Activated CD8-positive, alpha-beta memory T cell treated with anti-CD3 and anti-CD28 coated beads for 48 hours (primary cell): ENCODE measurements around the gene RCAN2.

Experiments used
- DNase-seq, 3 experiments: peaks; one replicate each; pipeline ENCODE4 v3.0.0-alpha.2; 2020; ENCODE audit warnings: low read depth in 2 of 3, low spot score in 2 of 3

RCAN2 gene

DNA sequence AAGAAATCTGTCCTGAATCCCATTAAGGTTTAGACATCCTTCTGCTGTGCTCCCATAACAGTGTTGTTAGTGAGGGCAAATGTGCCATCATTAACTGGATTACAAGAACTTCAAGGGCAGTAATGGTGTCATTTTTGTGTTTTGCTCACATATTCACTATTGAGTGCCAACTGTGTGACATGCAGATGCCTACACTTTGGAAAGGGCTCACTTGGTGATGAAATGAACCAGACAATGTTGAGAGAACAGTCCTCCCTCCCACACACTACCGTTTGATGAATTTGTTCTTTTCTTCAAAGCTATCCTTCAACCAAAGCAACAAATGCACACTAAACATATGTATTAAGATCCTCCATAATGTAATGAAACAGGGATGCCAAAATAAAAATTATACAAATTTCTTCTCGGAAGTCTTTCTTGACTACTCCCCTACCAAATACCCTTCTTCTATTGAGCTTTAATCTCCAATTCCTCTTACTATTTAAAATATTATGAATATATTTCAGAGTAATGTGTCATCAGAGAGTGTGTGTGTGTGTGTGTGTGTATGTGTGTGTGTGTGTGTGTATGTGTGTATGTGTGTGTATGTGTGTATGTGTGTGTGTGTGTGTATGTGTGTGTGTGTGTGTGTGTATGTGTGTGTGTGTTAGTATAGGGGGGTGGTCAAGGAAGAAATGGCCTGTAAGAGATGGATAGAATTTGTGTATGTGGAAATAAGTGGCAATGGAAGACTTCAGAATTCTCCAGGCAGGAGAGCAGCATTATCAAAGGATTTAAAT lies 228.1 kb downstream of the RCAN2 start:
- DNase-seq = no peak

DNA sequence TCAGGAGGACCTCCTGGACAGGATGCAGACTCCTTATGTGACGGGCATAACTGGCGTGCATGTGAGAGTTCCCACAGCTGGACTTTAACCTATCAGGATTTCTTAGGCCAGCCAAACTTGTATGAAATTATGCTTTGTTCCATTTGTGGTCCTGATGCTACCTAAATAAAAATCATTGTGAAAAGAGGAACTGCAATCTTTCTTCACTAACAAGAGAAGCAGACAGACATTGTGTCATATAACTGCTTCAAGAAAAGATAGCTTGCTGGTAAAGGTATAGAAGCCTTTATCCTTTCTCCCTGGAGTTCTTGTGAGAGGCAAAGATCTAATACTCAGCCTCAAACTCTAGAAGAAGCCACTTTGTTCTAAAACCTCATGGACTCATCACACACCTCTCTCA lies 233.0 kb downstream of the RCAN2 start:
- DNase-seq = no peak

DNA sequence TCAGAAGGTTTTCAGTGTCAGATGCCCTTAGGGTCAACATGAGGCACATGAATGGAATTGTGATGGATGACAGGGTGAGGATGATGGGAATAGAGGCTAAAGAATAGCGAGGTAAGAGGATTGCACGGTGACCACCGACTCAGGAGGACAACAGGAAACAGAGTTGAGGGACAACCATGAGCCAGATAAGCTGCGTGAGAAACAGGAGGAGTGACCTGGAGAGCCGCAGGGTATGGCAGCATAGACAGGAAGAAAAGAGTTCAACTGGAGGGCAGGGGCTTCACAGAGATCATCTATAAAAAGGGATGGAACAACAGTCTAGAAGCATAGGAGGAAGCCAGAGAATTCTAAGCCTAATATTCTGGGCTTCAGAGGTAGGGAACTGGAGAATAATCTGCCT lies 235.7 kb downstream of the RCAN2 start:
- DNase-seq = no peak

DNA sequence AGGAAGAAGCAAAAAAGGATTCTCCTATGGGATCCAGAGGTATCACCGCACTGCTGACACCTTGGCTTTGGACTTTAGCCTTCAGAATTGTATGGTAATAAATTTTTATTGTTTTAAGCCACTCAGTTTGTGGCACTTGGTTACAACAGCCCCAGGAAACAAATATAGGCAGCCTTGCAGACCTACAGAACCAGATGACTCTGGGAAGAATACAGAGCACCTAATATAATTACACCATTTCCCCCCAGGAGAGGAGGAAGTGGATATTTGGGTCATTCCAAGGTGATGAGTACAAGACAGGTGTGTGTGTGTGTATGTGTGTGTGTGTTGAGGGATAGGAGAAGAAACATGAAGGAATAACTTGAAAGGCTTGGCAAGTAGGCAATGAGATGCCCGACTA lies 236.3 kb downstream of the RCAN2 start:
- no peak for DNase-seq

DNA sequence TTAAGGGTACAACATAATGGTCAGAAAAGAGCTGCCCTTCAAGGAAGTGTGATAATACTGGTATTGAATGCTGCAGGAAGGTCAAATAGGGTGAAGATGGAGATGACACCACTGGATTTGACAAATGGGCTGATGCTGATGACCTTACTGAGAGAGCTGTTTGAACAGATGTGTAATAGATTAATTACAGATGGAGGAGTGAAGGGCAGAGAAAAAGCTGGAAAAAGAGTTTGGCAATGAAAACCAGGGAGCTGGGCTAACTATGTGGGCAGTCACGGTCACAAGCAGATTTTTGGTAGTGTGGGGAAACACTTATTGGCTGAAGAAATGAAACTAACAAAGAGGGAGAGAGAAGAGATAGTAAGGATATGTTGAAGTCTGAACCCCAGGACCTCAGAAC lies 236.9 kb downstream of the RCAN2 start:
- no peak for DNase-seq

DNA sequence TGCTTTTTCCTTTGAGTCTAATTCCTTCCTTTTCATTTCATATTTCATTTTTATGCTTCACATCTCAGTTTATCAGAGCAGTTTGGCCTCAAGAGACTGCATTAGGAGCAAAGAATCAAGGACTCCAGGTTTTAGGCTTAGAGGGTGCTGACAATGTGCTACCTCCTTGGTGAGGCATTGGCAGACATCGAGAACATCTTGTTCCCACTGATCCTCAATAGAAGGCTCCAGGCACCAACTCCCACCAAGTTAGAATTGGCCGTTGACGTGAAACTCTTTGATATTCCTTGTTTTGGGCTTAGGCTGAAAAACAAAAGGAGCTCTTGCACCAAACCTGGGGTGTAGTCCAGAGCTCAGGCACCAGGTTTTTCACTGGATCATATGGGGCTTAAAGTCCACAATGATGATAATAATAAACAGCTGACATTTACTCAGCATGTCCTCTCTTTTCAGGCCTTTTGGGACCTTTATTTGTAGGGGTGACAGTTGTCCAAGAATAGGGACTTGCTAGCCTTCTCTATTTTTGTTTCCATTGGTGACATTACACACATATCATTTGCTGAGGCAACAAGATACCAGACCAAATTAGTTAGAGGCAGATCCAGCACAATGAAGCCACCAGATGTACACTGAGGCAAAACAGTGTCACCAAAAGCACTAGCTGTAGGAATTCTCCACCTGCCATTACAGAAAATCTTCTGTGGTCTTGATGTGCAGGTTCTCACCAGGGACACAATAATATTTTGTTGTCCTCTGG lies 239.5 kb downstream of the RCAN2 start:
- DNase-seq = no peak

DNA sequence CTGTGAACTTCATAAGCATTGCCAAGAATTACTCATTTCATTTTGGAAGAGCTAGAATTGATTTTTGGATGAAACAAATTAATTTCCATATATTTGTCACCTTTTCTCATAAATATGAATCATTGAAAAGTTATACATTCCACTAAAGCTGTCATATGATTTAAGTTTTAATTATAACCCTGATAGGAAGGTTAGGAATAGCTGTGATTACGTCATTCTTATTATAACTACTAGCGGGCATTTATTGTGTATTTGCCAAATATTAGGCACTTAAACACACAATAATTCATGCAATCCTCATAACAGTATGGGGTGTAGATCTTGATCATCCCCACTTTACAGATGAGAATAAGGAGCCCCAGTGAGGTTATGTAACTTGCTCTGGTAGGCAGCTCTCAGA lies 243.1 kb downstream of the RCAN2 start:
- DNase-seq = no peak

DNA sequence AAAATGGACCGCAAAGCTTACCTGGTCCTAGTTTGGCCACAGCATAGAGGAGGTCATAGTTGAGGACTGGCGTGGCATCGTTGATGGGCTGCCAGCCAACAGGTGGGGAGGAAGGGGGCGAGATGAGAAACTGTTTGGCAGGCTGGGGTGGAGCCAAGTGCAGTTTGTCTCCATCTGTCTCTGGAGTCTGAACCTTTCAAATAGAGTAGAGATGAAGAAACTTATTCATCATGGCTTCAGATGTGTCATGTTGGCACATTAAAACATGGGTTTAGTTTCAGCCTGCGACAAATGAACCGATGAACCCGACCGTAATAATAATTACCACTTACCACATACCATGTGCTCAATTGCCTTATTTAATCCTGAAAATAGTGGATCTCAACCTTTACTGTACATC lies 244.5 kb downstream of the RCAN2 start:
- DNase-seq = no peak

DNA sequence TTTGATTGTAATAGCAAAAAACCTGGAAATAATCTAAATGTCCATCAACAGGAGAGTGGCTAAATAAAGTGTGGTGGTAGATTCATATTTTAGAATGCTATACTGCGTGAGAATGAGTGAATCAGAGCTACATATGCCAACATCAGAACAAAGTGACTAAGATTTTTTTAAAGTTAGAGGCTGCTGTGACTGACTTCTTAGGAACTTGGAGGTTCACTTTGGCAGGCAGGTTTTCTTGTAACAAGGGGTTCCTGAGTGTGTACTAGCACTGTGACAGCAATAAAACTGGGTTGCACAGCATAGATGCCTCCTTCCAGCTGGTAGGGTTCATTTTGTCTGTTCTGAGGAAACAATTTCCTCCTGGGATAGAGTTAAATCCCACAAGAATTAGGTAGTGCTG lies 245.2 kb downstream of the RCAN2 start:
- DNase-seq = no peak

DNA sequence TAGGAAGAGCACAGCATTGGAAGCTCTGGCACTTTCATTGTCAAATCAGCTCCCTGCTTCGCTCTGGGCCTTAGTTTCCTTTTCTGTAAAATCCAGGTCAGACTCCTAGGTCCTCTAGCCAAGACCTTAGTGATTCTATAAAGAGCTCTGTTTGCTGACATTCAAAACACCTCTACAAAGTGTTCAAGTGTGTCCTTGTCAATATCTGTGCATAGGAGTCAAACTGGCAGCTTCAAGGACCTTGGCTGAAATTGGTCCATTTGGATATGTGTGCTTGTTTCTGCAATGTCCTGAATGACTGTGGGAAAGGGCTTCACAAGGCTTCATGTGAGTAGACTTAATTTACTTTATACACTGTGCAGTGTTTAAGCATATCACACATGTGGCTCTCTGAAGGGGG lies 246.6 kb downstream of the RCAN2 start:
- no peak for DNase-seq

DNA sequence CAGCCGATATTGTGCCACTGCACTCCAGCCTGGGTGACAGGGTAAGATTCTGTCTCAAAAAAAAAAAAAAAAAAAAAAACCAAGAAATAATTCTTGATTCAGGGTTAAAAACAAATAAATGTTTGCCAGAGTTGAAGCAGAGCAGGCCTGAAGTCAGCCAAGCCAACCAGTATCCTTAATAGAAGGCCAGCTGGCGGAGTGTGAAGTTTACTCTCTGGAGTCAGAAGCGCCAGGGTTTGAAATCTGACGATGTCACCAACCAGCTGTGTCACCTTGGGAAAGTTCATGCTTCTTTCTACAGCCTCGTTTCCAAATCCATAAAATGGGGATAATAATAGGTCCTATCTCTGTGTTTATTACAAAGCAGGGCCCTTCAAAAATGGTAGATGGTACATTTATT lies 247.5 kb downstream of the RCAN2 start:
- DNase-seq = no peak

DNA sequence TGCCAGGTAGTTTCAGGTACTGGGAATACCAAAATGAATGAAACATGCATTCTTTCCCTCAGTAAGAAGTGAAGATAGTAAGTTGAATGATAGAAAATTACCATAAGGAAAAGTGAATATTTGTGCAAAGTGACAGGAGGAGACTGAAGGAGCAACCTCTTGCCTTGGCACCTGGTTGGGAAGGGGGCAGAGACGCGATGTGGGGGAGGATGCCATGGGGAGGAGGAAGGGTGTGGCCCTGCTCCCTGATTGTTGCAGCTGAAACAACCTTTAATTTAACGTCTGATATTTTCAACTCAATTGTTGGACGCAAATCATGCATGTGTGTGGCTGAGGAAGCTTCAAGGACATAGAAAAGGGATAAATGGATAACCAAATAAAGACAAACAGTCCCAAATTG lies 248.3 kb downstream of the RCAN2 start:
- DNase-seq = no peak

DNA sequence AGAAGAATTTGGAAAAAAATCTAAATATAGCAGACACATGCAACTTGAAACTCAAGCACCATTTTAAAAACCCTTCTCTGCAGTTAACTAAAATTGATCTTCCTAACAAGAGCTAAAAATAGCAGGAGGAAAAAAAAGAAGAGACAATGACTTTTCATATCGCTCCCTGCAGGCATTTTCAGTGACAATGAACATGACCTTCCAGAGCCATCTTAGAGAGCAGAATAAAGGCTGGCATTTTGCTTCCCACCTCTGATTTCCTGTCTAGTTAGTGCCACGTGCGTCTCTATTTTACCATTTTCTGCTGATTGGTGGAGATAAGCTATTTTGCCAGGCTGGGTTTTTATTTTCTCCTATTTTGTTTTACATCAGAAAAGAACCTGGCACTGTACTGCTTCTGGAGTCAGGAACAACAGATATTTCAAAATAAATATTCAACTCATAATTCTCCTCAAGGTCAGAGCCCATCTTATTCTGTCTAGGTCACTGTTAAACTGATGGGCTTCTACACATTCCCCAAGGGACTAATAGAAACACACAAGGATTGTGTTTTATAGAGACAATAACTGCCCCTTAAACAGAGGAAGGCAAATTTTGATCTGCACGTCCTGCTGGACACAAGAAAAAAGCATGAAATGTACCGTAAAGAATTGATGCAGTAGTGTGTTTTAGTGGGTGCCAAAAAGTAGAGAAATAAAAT lies 250.2 kb downstream of the RCAN2 start:
- DNase-seq = no peak

DNA sequence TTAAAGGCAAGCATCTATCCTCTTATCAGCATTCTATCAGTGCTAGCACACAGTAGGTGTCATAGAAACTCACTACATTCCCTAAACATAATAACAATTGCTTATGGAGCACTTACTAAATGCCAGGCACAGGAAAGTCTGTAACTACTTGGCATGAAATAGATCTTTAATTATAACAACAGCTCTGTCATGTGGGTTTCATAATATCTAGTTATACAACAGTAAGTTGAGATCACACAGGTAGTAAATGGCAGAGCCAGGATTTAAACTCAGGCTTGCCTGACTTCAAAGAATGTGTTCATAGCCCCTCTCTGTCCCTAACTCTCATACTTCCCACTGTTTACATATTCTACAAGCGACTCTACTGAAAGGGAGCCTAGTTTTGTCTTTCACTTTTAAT lies 254.5 kb downstream of the RCAN2 start:
- no peak for DNase-seq

DNA sequence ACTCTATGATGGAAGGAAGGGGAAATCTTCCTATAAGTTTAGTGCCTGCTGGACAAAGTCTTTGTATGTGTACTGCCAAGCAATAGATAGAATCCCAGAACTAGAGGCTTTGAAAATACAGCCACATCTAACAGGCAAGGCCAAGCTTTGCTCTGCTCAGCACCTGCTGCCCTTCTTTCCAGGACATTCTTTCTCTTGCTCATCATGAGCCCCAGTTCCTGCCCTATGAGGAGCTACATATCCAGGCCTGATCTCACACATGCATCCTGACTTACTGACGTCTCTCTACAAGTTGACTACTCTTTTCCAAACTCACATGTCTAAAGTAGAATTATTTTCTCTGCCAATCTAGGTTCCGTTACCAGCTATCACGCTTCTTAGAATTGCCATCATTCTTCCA lies 256.0 kb downstream of the RCAN2 start:
- DNase-seq = no peak

DNA sequence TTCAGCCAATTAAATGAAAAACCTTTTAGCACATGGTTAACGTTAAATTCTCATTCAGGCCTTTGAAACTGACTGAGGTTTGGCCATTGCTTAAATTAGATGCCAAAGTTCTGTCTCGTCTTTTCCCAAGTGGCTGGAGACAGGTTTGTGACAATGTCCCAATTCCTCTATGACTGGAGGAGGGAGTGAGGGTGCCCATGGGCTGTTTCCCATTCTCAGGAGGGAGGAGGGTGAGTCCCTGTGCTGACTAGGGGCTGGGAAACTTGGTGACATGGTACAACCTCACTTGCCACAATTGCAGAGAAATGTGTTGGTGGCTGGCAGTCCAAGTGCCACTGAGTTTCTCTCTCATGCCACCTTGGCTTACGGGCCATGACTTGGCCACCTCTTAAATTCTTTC lies 256.5 kb downstream of the RCAN2 start:
- no peak for DNase-seq

DNA sequence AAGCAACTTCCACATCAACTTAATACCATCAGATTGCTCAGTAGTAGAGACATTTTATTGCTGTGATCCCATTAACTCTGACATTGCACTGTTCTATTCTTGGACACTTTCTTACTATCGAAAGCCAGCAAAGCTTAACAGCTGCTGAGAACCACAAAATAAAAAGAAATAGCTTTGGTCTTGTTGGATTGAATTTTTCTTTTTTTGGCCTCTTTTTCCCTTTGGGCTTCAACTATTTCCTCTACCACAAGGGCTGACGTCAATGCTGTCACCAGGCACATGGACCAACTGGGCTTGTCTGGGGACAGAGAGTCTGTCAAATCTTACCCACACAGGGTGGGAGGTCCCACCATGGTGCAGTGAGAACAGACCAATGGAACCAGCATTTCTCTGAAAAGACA lies 257.1 kb downstream of the RCAN2 start:
- no peak for DNase-seq

DNA sequence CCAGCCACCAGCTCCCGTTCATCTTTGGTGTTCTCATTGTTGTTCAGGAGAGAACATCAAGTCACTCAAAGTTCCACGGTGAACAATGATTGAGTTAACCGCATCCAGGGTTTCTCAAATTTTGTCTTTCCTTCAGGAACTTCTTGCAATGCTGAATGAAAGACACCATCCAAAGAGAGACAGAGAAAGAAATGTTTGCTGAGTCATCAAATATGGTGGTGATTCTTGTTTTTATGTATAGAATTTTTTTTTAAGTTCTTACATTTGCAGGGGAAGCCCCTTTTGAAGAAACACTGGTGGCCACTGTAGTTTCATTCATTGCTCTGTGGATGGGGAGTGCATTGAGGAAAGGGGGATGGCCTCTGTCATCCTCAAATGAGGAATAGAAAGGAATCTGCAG lies 258.1 kb downstream of the RCAN2 start:
- no peak for DNase-seq

DNA sequence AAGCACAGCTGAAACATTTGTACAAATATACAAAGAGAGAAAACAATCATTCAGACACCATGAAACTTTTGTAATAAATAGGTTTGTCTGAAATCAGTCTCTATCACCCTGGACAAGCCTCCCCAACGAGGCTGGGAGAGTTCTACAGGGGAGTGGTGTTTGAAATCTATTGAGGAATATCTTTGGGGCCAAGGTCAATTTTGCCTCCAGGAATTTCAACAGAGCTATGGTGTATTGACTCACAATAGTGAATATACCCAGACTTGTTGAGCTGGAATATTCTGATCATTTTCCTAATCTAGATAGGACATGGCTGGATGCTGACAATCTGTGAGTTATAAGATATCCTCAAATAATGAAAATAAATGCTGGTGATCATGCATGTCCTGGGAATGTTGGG lies 269.0 kb downstream of the RCAN2 start:
- no peak for DNase-seq

DNA sequence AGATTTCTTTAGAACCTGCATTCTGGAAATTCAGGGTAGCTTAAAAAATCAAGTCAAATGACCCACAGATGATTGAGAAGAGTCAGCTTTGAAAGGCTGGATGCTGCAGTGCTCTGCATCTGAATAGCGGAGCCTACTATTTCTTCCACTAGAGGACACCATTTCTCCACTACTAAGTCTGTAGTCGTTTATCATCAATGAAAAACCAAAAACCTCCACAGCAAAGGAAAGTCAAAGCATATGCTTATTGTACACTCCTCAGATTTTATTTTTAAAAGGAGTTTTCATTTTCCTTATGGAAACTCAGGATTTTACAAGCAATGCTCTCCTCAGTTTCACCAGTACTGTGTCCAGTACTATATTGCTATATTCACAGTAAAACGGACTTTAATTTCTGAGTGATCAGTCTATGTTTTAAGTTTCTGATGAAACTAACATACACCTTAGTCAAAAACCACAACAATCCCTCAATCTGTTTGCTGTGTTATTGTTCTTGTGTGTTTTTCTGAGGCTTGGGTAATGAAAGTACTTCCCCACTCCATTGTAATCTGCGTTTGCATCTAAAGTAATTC lies 269.9 kb downstream of the RCAN2 start:
- DNase-seq = no peak

DNA sequence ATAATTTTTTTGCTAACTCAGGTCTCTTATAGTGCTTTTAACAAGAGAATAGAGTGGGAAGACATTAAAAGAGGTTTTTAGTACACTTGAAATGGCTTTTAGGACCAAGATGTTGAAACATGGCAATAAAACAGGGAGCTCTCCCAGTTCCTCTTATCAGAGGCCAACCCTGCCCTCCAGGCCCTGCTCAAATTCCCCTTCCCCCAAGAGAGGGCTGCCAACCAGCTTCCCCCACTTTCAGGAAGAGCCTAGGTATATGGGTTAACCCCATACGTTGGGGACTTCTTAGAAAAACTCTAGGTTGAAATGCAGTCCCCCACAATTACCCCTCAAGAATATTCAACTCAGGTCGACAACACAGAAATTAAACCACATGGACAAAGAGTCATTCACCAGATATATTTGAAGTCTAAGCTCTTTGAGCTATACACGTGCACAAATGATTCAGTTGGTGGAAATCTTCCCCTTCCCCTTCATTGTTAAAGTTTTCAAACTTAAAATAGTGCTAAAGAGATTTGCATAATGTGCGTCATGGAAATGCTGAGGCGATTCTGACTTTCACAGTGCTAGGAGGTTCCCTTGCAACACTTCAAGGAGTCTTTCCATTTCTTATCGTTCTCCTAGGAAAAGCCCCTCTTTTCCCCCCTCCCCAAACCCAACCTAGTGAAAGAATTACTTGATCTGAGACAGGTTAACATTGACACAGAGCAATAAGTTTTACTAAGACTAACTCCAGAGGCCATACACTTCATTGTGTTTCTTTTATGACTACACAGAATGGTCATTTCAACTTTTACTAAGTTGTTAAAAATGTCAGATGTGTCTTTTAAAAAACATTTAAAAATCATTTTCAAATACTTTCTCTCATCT lies 270.7 kb downstream of the RCAN2 start:
- DNase-seq = peak in 1 of 3 experiments; percentile 3
